ENCODE data around the gene PTPRN. TPM values are rescaled to one million over a fixed set of nuclear protein-coding genes. Genes with fewer than 3 reads are reported as not detected.

Gene PTPRN
- total and polyA plus RNA-seq, 5 donors from 2014 or later, result 0.28 TPM; not detected in 4

DNA sequence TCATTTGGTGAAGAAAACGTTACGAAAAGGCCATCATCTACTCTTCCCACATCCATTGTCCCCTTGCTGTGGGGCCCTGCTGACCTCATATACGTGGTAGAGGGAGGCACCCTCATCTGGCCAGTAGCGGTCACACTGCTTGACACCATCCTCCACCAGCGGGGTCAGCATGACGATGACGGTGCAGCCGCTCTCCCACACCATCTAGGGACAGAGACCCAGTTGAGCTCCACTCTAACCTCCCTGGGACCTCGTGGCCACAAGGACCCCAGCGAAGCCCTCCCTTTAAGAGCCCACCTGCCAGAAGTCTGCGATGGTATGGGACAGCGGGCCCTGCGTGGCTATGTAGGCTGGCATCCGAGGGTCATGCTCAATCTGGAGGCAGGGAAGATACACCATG lies 13.1 kb downstream of the PTPRN start:
- Histone ChIP-seq H3K36me3 (ENCODE audit: control insufficient read depth, insufficient read depth, low read length) (no peaks in the 10 kb centered on the region), H3K27me3 (ENCODE audit: control insufficient read depth, insufficient read depth, low read length) (no peaks in the 10 kb centered on the region), H3K4me3 (ENCODE audit: low read depth, low read length) (no peak overlapping the region), H3K9me3 (ENCODE audit: control insufficient read depth in 2 of 2, low read length in 2 of 2) (no peaks in the 10 kb centered on the region), H3K27ac (ENCODE audit: insufficient read depth, low read length, poor library complexity, severe bottlenecking) (no peak overlapping the region), H3K4me1 (ENCODE audit: control insufficient read depth, insufficient read depth, low read length, poor library complexity, severe bottlenecking) (peaks cover 16% of the 10 kb centered on the region)
- Mint-ChIP-seq H3K4me1 (peaks cover 0 to 29% (median 5%) of the 10 kb centered on the region in 4 donors), H3K27ac (no peak overlapping the region), H3K4me3 (no peak overlapping the region), H3K9me3 (no peaks in the 10 kb centered on the region), H3K36me3 (no peaks in the 10 kb centered on the region), H3K27me3 (peaks cover 39% of the 10 kb centered on the region)
- DNase-seq, result no peak
- no peak for ATAC-seq (ENCODE audit: low read depth in 2 of 2)

GRCh38 chr2:219294356-219295351 lies 14.5 kb downstream of the PTPRN start:
- Mint-ChIP-seq H3K4me1 (peaks cover 0 to 29% (median 5%) of the 10 kb centered on the region in 4 donors), H3K27me3 (peaks cover 25% of the 10 kb centered on the region), H3K27ac (peak overlapping the region in 2 of 3 donors; percentile 68 to 82), H3K9me3 (no peaks in the 10 kb centered on the region), H3K36me3 (no peaks in the 10 kb centered on the region), H3K4me3 (peak overlapping the region in 3 of 4 donors; percentile 80 to 88 (median 87))
- no peaks in the 10 kb centered on the region for H3K36me3 ChIP-seq (ENCODE audit: control insufficient read depth, insufficient read depth, low read length)
- peak; percentile 95 to 97 for ATAC-seq (ENCODE audit: low read depth in 2 of 2)
- peak; percentile 82 to 92 (median 88) for DNase-seq
- no peaks in the 10 kb centered on the region for H3K9me3 ChIP-seq (ENCODE audit: control insufficient read depth in 2 of 2, low read length in 2 of 2)
- H3K4me1 ChIP-seq (ENCODE audit: control insufficient read depth, insufficient read depth, low read length, poor library complexity, severe bottlenecking), result peaks cover 16% of the 10 kb centered on the region
- no peaks in the 10 kb centered on the region for H3K27me3 ChIP-seq (ENCODE audit: control insufficient read depth, insufficient read depth, low read length)
- no peak overlapping the region for H3K4me3 ChIP-seq (ENCODE audit: low read depth, low read length)
- peak overlapping the region; percentile 59 for H3K27ac ChIP-seq (ENCODE audit: insufficient read depth, low read length, poor library complexity, severe bottlenecking)

DNA sequence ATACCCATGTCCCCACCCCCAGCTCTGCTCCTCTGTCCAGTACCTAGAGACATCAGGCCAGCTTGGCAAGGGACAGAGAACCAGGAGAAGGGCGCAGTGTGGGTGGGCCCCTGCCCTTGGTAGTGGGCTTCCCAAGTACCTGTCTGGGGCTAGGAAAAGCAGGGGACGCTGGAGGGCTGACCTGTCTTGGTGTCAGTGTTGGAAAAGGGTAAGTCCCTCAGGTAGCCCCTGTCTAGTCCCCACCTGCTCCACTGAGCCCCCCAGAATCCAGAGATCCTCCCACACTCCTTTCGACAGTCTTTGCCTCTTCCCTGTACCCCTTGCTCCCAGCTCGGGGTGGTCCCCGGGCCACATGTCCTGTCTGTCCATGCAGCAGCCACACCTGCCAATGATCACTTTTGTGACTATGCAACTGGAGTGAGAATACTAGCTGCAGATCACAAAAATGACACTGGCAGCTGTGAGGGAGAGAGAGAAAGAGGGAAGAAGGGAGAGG lies 15.4 kb downstream of the PTPRN start:
- H3K4me3 Mint-ChIP-seq, result peak overlapping the region in 3 of 4 donors; percentile 54 to 88 (median 80)
- DNase-seq, result no peak
- no peaks in the 10 kb centered on the region for H3K9me3 Mint-ChIP-seq
- no peaks in the 10 kb centered on the region for H3K36me3 ChIP-seq (ENCODE audit: control insufficient read depth, insufficient read depth, low read length)
- peaks cover 0 to 25% (median 5%) of the 10 kb centered on the region in 4 donors for H3K4me1 Mint-ChIP-seq
- no peak overlapping the region for H3K27ac ChIP-seq (ENCODE audit: insufficient read depth, low read length, poor library complexity, severe bottlenecking)
- no peak overlapping the region for H3K4me3 ChIP-seq (ENCODE audit: low read depth, low read length)
- H3K27me3 Mint-ChIP-seq, result peaks cover 21% of the 10 kb centered on the region
- no peaks in the 10 kb centered on the region for H3K36me3 Mint-ChIP-seq
- H3K9me3 ChIP-seq (ENCODE audit: control insufficient read depth in 2 of 2, low read length in 2 of 2), result no peaks in the 10 kb centered on the region
- peaks cover 13% of the 10 kb centered on the region for H3K4me1 ChIP-seq (ENCODE audit: control insufficient read depth, insufficient read depth, low read length, poor library complexity, severe bottlenecking)
- H3K27ac Mint-ChIP-seq, result no peak overlapping the region
- ATAC-seq (ENCODE audit: low read depth in 2 of 2), result no peak
- H3K27me3 ChIP-seq (ENCODE audit: control insufficient read depth, insufficient read depth, low read length), result no peaks in the 10 kb centered on the region

DNA sequence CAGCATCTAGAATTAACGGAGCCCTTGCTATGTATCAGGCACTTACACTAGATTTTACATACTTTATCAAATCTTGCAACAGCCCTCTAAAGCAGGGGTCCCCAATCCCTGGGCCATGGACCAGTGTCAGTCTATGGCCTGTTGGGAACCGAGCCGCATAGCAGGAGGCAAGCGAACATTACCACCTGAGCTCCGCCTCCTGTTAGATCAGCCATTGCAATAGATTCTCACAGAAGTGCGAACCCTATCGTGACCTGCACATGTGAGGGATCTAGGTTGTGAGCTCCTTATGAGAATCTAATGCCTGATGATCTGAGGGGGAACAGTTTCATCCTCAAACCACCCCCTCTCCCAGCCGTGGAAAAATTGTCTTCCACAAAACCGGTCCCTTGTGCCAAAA lies 16.6 kb downstream of the PTPRN start:
- Histone ChIP-seq H3K4me3 (ENCODE audit: low read depth, low read length) (no peak overlapping the region), H3K4me1 (ENCODE audit: control insufficient read depth, insufficient read depth, low read length, poor library complexity, severe bottlenecking) (peaks cover 12% of the 10 kb centered on the region), H3K27ac (ENCODE audit: insufficient read depth, low read length, poor library complexity, severe bottlenecking) (no peak overlapping the region), H3K27me3 (ENCODE audit: control insufficient read depth, insufficient read depth, low read length) (no peaks in the 10 kb centered on the region), H3K9me3 (ENCODE audit: control insufficient read depth in 2 of 2, low read length in 2 of 2) (no peaks in the 10 kb centered on the region), H3K36me3 (ENCODE audit: control insufficient read depth, insufficient read depth, low read length) (no peaks in the 10 kb centered on the region)
- Mint-ChIP-seq H3K4me3 (peak overlapping the region in 1 of 4 donors; percentile 56), H3K4me1 (peaks cover 0 to 22% (median 5%) of the 10 kb centered on the region in 4 donors), H3K36me3 (no peaks in the 10 kb centered on the region), H3K9me3 (no peaks in the 10 kb centered on the region), H3K27me3 (peaks cover 14% of the 10 kb centered on the region), H3K27ac (peak overlapping the region in 1 of 3 donors; percentile 26)
- ATAC-seq (ENCODE audit: low read depth in 2 of 2), result no peak
- DNase-seq, result no peak

DNA sequence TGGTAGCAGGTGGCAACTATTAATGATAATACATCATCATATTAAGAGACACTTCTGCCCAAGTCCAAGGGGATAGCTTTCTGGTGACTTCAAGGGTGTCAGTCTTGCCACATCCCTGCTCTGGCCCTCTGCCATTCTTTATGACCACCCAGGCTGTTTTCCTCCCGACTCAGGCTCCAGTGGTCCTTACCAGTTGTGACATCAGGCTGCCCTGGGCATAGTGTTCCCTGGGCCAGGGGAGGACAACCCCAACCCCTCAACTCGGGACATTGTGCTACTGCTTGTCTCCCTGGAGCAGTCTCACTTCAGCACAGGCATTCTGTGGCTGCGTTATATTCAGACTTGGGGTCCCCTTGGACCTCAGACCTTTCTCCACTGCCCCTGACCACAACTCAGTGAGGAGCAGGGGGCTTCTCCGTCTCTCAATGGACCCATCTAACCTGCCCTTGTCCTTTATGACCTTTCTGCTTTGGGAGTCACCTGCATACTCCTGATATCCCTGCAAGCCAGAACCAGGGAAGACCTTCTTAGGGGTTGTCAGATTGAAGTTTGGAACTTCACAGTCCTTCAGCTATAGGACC lies 17.2 kb downstream of the PTPRN start:
- Mint-ChIP-seq H3K27me3 (peaks cover 11% of the 10 kb centered on the region), H3K9me3 (no peaks in the 10 kb centered on the region), H3K4me3 (no peak overlapping the region), H3K4me1 (peaks cover 0 to 16% (median 5%) of the 10 kb centered on the region in 4 donors), H3K36me3 (no peaks in the 10 kb centered on the region), H3K27ac (no peak overlapping the region)
- ATAC-seq (ENCODE audit: low read depth in 2 of 2) (no peak), DNase-seq (no peak)
- no peak overlapping the region for H3K4me3 ChIP-seq (ENCODE audit: low read depth, low read length)
- H3K27ac ChIP-seq (ENCODE audit: insufficient read depth, low read length, poor library complexity, severe bottlenecking), result no peak overlapping the region
- H3K36me3 ChIP-seq (ENCODE audit: control insufficient read depth, insufficient read depth, low read length), result no peaks in the 10 kb centered on the region
- no peaks in the 10 kb centered on the region for H3K27me3 ChIP-seq (ENCODE audit: control insufficient read depth, insufficient read depth, low read length)
- H3K9me3 ChIP-seq (ENCODE audit: control insufficient read depth in 2 of 2, low read length in 2 of 2), result no peaks in the 10 kb centered on the region
- peaks cover 12% of the 10 kb centered on the region for H3K4me1 ChIP-seq (ENCODE audit: control insufficient read depth, insufficient read depth, low read length, poor library complexity, severe bottlenecking)

DNA sequence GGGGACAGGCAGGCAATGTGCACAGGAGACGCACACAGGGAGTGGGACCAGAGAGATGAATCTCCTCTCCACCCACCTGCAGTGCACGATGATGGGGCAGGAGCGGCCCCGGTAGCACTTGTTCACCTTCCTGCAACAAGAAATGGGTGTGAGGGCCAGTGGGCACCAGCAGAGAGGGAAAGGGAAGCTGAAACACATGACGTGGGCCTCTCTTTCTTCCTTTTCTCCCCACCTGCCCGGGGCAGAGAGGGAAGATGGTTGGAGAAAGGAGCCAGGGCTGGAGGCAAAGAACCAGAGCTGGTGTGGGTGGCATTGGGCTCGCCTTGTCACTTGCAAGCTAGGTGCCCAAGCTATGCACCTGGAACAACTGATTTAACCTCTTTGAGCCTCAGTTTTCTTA lies 17.8 kb downstream of the PTPRN start:
- Histone ChIP-seq H3K4me1 (ENCODE audit: control insufficient read depth, insufficient read depth, low read length, poor library complexity, severe bottlenecking) (peaks cover 12% of the 10 kb centered on the region), H3K36me3 (ENCODE audit: control insufficient read depth, insufficient read depth, low read length) (no peaks in the 10 kb centered on the region), H3K27me3 (ENCODE audit: control insufficient read depth, insufficient read depth, low read length) (no peaks in the 10 kb centered on the region), H3K4me3 (ENCODE audit: low read depth, low read length) (no peak overlapping the region), H3K9me3 (ENCODE audit: control insufficient read depth in 2 of 2, low read length in 2 of 2) (no peaks in the 10 kb centered on the region), H3K27ac (ENCODE audit: insufficient read depth, low read length, poor library complexity, severe bottlenecking) (no peak overlapping the region)
- no peak overlapping the region for H3K27ac Mint-ChIP-seq
- H3K9me3 Mint-ChIP-seq, result no peaks in the 10 kb centered on the region
- no peak overlapping the region for H3K4me3 Mint-ChIP-seq
- H3K4me1 Mint-ChIP-seq, result peaks cover 0 to 14% (median 5%) of the 10 kb centered on the region in 4 donors
- H3K27me3 Mint-ChIP-seq, result peaks cover 11% of the 10 kb centered on the region
- no peak for DNase-seq
- H3K36me3 Mint-ChIP-seq, result no peaks in the 10 kb centered on the region
- no peak for ATAC-seq (ENCODE audit: low read depth in 2 of 2)

- H3K4me3 Mint-ChIP-seq, result peak overlapping the region in 1 of 4 donors; percentile 32
- H3K36me3 Mint-ChIP-seq, result no peaks in the 10 kb centered on the region
- H3K36me3 ChIP-seq (ENCODE audit: control insufficient read depth, insufficient read depth, low read length), result peaks cover 2% of the 10 kb centered on the region
- H3K4me3 ChIP-seq (ENCODE audit: low read depth, low read length), result no peak overlapping the region
- H3K27me3 ChIP-seq (ENCODE audit: control insufficient read depth, insufficient read depth, low read length), result no peaks in the 10 kb centered on the region
- H3K9me3 ChIP-seq (ENCODE audit: control insufficient read depth in 2 of 2, low read length in 2 of 2), result no peaks in the 10 kb centered on the region
- peaks cover 12% of the 10 kb centered on the region for H3K4me1 ChIP-seq (ENCODE audit: control insufficient read depth, insufficient read depth, low read length, poor library complexity, severe bottlenecking)
- no peak overlapping the region for H3K27ac ChIP-seq (ENCODE audit: insufficient read depth, low read length, poor library complexity, severe bottlenecking)
- ATAC-seq (ENCODE audit: low read depth in 2 of 2) (no peak), DNase-seq (no peak)
- H3K9me3 Mint-ChIP-seq, result no peaks in the 10 kb centered on the region
- peaks cover 6% of the 10 kb centered on the region for H3K27me3 Mint-ChIP-seq
- peaks cover 0 to 9% (median 1%) of the 10 kb centered on the region in 4 donors for H3K4me1 Mint-ChIP-seq
- H3K27ac Mint-ChIP-seq, result no peak overlapping the region
These were observed 18.6 kb downstream of the PTPRN start for GRCh38 chr2:219290381-219291171.
